PC-9 (cell line): ENCODE measurements around the gene MCTP1. TPM values are rescaled to one million over a fixed set of nuclear protein-coding genes. Genes with fewer than 3 reads are reported as not detected.

Experiments
- BruUV-seq: library from RNA; stranded (reverse); fragments of 400-500 nt; replicated peaks from 2 replicates; lab custom pipeline; 2021; lab: Mats Ljungman, UMichigan
- CTCF ChIA-PET: fragments of 300-600 bp; sonication (Branson Sonifier 250); formaldehyde crosslinking; loops from one replicate; lab custom pipeline; 2022; ENCODE audit warnings: antibody characterized with exemption; lab: Charles Lee
- POLR2A ChIA-PET: fragments of 300-600 bp; sonication (Branson Sonifier 250); formaldehyde crosslinking; loops from one replicate; lab custom pipeline; 2022; ENCODE audit warnings: antibody characterized with exemption; ENCODE audit not compliant: unreplicated experiment; lab: Charles Lee
- DNase-seq, 2 experiments: peaks; one replicate each; pipeline versions ENCODE4 v3.0.0 to v3.0.0-alpha.2; 2015 to 2022; ENCODE audit warnings: mixed read lengths in 1 of 2
- H2AFZ ChIP-seq: fragments of 200-600 bp; sonication (generic); 2 replicates; pipeline ENCODE4 v1.8.1; 2017; ENCODE audit warnings: antibody characterized with exemption
- H3F3A ChIP-seq: fragments of 200-600 bp; sonication (generic); 2 replicates; pipeline ENCODE4 v1.8.1; 2017; ENCODE audit warnings: antibody characterized with exemption, mild to moderate bottlenecking, low read depth; ENCODE audit not compliant: insufficient read depth
- H3K27ac ChIP-seq: fragments of 200-600 bp; sonication (generic); 2 replicates; pipeline ENCODE4 v1.6.1; 2016; ENCODE audit warnings: mixed run types
- H3K27me3 ChIP-seq: fragments of 200-600 bp; sonication (generic); 2 replicates; pipeline ENCODE4 v1.6.1; 2016; ENCODE audit warnings: low read depth, mixed run types; ENCODE audit not compliant: insufficient read depth
- H3K36me3 ChIP-seq: fragments of 200-600 bp; sonication (generic); 2 replicates; pipeline ENCODE4 v1.6.1; 2016; ENCODE audit warnings: low read depth, mixed run types
- H3K4me1 ChIP-seq: fragments of 200-600 bp; sonication (generic); replicated peaks from 2 replicates; pipeline ENCODE4 v1.6.1; 2016; ENCODE audit warnings: mixed run types; ENCODE audit not compliant: insufficient read depth
- H3K4me2 ChIP-seq: fragments of 200-600 bp; sonication (generic); 2 replicates; pipeline ENCODE4 v1.6.1; 2017; ENCODE audit warnings: mixed run types
- H3K4me3 ChIP-seq: fragments of 200-600 bp; sonication (generic); 2 replicates; pipeline ENCODE4 v1.6.1; 2016; ENCODE audit warnings: mixed run types
- H3K79me2 ChIP-seq: fragments of 200-600 bp; sonication (generic); 2 replicates; pipeline ENCODE4 v1.6.1; 2017; ENCODE audit warnings: low read depth, mixed run types
- H3K9me2 ChIP-seq: fragments of 200-600 bp; sonication (generic); 2 replicates; pipeline ENCODE4 v1.8.1; 2017; ENCODE audit warnings: mild to moderate bottlenecking; ENCODE audit not compliant: insufficient read depth
- H3K9me3 ChIP-seq: fragments of 200-600 bp; sonication (generic); 2 replicates; pipeline ENCODE4 v1.8.1; 2016; ENCODE audit warnings: low read depth; ENCODE audit not compliant: insufficient read depth
- H4K20me1 ChIP-seq: fragments of 200-600 bp; sonication (generic); 2 replicates; pipeline ENCODE4 v1.8.1; 2017; ENCODE audit not compliant: insufficient read depth
- CTCF ChIP-seq: fragments of 200-600 bp; sonication (generic); conservative IDR thresholded peaks from 2 replicates; pipeline ENCODE4 v1.6.1; 2017; ENCODE audit warnings: mixed run types, antibody characterized with exemption, mild to moderate bottlenecking, moderate library complexity
- EZH2 ChIP-seq: fragments of 200-600 bp; sonication (generic); IDR thresholded peaks from 2 replicates; pipeline ENCODE4 v1.8.0; 2017; ENCODE audit warnings: antibody characterized with exemption, low read depth
- intact Hi-C: fragments of 100-400 bp; cut with micrococcal nuclease; formaldehyde crosslinking; loops from one replicate; pipeline ENCODE4 v1.10.0; 2022; ENCODE audit not compliant: unreplicated experiment
- total RNA-seq: library from RNA; stranded (reverse); gene quantifications from 2 replicates; pipeline ENCODE4 v1.2.3, GENCODE V29; 2021

MCTP1 gene
- total RNA-seq, 1 experiment from 2014 or later = 3.9 TPM

DNA sequence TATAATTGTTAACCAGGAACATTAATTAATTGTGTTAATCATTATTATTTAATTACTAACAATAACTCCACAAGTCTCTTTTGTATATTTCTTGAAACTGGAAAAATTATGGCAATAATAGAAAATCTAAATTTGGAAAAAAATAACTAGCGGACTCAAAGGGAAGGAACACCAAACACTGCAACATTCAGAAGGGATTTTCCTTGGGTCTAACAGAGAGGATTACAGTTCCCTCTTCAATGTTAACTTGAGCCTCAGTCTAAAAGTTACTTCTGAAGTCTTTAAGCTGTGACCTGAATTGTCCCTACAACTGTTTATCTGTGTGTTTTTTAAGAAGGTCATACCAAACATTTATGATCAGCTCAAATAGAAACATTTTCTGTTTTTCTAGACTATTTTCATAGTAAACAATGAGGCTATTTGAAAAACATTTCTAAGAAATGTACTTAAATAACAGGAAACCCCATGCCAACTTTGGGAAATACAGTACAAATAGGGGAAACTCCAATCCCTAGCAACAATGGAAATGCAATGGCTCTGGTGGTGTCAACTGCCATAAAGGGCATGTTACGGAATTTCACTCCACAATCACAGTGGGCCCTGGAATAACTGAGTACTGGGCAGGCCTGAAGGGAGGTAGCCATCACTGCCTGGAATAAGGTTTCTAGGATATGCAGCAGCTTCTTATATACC, 61.2 kb downstream of the MCTP1 start:
- no peak for DNase-seq
- Histone ChIP-seq H3K27me3 (no peaks in the 10 kb centered on the region), H3K9me3 (no peaks in the 10 kb centered on the region), H3K9me2 (no peaks in the 10 kb centered on the region), H3K4me3 (no peak overlapping the region), H3K4me2 (no peak overlapping the region), H3K27ac (no peak overlapping the region), H3F3A (no peaks in the 10 kb centered on the region), H4K20me1 (no peaks in the 10 kb centered on the region), H3K79me2 (no peaks in the 10 kb centered on the region), H2AFZ (no peak overlapping the region), H3K36me3 (no peaks in the 10 kb centered on the region), H3K4me1 (no peaks in the 10 kb centered on the region)
- intact Hi-C loops = no loop called here
- BruUV-seq = no TSS peak
- POLR2A ChIA-PET = no interaction called here
- CTCF ChIA-PET = no interaction called here
- no peak for TF ChIP-seq CTCF

GRCh38 chr5:95222836-95223235, 62.1 kb downstream of the MCTP1 start:
- Histone ChIP-seq H3K79me2 (no peaks in the 10 kb centered on the region), H3K4me1 (no peaks in the 10 kb centered on the region), H2AFZ (no peak overlapping the region), H3K27me3 (no peaks in the 10 kb centered on the region), H3K4me2 (no peak overlapping the region), H3K9me2 (no peaks in the 10 kb centered on the region), H3F3A (no peaks in the 10 kb centered on the region), H3K9me3 (no peaks in the 10 kb centered on the region), H3K4me3 (no peak overlapping the region), H3K27ac (no peak overlapping the region), H4K20me1 (no peaks in the 10 kb centered on the region), H3K36me3 (no peaks in the 10 kb centered on the region)
- intact Hi-C loops = no loop called here
- ChIA-PET POLR2A (no interaction called here), CTCF (no interaction called here)
- DNase-seq = no peak
- TF ChIP-seq EZH2 (no peak), CTCF (no peak)
- BruUV-seq = no TSS peak

- Histone ChIP-seq H3K27me3 (no peaks in the 10 kb centered on the region), H3K36me3 (no peaks in the 10 kb centered on the region), H3K9me2 (no peaks in the 10 kb centered on the region), H2AFZ (0 out of 2 replicates have a peak overlapping the region, but pooled peaks have one; percentile 17), H3K4me2 (no peak overlapping the region), H3K27ac (no peak overlapping the region), H3K9me3 (no peaks in the 10 kb centered on the region), H3F3A (no peaks in the 10 kb centered on the region), H4K20me1 (no peaks in the 10 kb centered on the region), H3K4me3 (no peak overlapping the region), H3K4me1 (no peaks in the 10 kb centered on the region), H3K79me2 (no peaks in the 10 kb centered on the region)
- ChIA-PET CTCF (no interaction called here), POLR2A (no interaction called here)
- TF ChIP-seq EZH2 = no peak
- TF ChIP-seq CTCF = no peak
- BruUV-seq = no TSS peak
- no peak for DNase-seq
- intact Hi-C loops = no loop called here
Measured at GRCh38 chr5:95221234-95221633, 63.7 kb downstream of the MCTP1 start.
